ENCODE data around the gene MDK.

The MDK gene

GRCh38 chr11:46338636-46338987, 42.9 kb upstream of the MDK start:
- no peak for TF ChIP-seq CTCF (IDR thresholded peaks at IDR 0.05; ENCODE audit: low read depth, low read length, poor library complexity, severe bottlenecking)
- no peak for TF ChIP-seq EZH2phosphoT487 (IDR thresholded peaks at IDR 0.05; ENCODE audit: borderline replicate concordance, low read length)
- Histone ChIP-seq H3K9me2 (replicated peaks; ENCODE audit: control insufficient read depth, low read length) (no peaks in the 10 kb centered on the region), H3K4me1 (ENCODE audit: control insufficient read depth, low read length) (peaks cover 10% of the 10 kb centered on the region), H3K79me2 (ENCODE audit: control insufficient read depth, low read length) (no peaks in the 10 kb centered on the region), H3K4me3 (ENCODE audit: low read length) (no peak overlapping the region), H3F3A (ENCODE audit: control insufficient read depth, insufficient read depth) (peaks cover 5% of the 10 kb centered on the region; the same call in 1 of the 2 replicates), H3K9me3 (ENCODE audit: control insufficient read depth, insufficient read depth, low read length) (no peaks in the 10 kb centered on the region), H4K20me1 (ENCODE audit: control insufficient read depth, insufficient read depth, low read depth, low read length) (no peaks in the 10 kb centered on the region), H3K36me3 (ENCODE audit: control insufficient read depth, low read length) (no peaks in the 10 kb centered on the region), H3K27ac (ENCODE audit: low read depth, low read length) (no peak overlapping the region), H3K27me3 (ENCODE audit: control insufficient read depth, low read length) (peaks cover 58% of the 10 kb centered on the region), H3K4me2 (ENCODE audit: low read length) (no peak overlapping the region)

GRCh38 chr11:46338988-46339666, 42.3 kb upstream of the MDK start:
- Histone ChIP-seq H3F3A (ENCODE audit: control insufficient read depth, insufficient read depth) (peaks cover 6% of the 10 kb centered on the region; the same call in 1 of the 2 replicates), H3K9me2 (replicated peaks; ENCODE audit: control insufficient read depth, low read length) (no peaks in the 10 kb centered on the region), H3K27ac (ENCODE audit: low read depth, low read length) (no peak overlapping the region), H3K4me3 (ENCODE audit: low read length) (no peak overlapping the region), H3K4me2 (ENCODE audit: low read length) (no peak overlapping the region), H3K9me3 (ENCODE audit: control insufficient read depth, insufficient read depth, low read length) (no peaks in the 10 kb centered on the region), H3K4me1 (ENCODE audit: control insufficient read depth, low read length) (peaks cover 10% of the 10 kb centered on the region), H3K27me3 (ENCODE audit: control insufficient read depth, low read length) (peaks cover 58% of the 10 kb centered on the region), H3K79me2 (ENCODE audit: control insufficient read depth, low read length) (no peaks in the 10 kb centered on the region), H3K36me3 (ENCODE audit: control insufficient read depth, low read length) (no peaks in the 10 kb centered on the region), H4K20me1 (ENCODE audit: control insufficient read depth, insufficient read depth, low read depth, low read length) (no peaks in the 10 kb centered on the region)
- no peak for TF ChIP-seq EZH2phosphoT487 (IDR thresholded peaks at IDR 0.05; ENCODE audit: borderline replicate concordance, low read length)

- Histone ChIP-seq H4K20me1 (ENCODE audit: control insufficient read depth, insufficient read depth, low read depth, low read length) (no peaks in the 10 kb centered on the region), H3K4me2 (ENCODE audit: low read length) (no peak overlapping the region), H3F3A (ENCODE audit: control insufficient read depth, insufficient read depth) (peaks cover 7% of the 10 kb centered on the region; the same call in 1 of the 2 replicates), H3K4me3 (ENCODE audit: low read length) (no peak overlapping the region), H3K79me2 (ENCODE audit: control insufficient read depth, low read length) (no peaks in the 10 kb centered on the region), H3K36me3 (ENCODE audit: control insufficient read depth, low read length) (no peaks in the 10 kb centered on the region), H3K27ac (ENCODE audit: low read depth, low read length) (no peak overlapping the region), H3K9me2 (replicated peaks; ENCODE audit: control insufficient read depth, low read length) (no peaks in the 10 kb centered on the region), H3K4me1 (ENCODE audit: control insufficient read depth, low read length) (peaks cover 10% of the 10 kb centered on the region), H3K9me3 (ENCODE audit: control insufficient read depth, insufficient read depth, low read length) (no peaks in the 10 kb centered on the region), H3K27me3 (ENCODE audit: control insufficient read depth, low read length) (peaks cover 55% of the 10 kb centered on the region)
- TF ChIP-seq CTCF (IDR thresholded peaks at IDR 0.05; ENCODE audit: low read depth, low read length, poor library complexity, severe bottlenecking) = no peak
- TF ChIP-seq EZH2phosphoT487 (IDR thresholded peaks at IDR 0.05; ENCODE audit: borderline replicate concordance, low read length) = no peak
Observed at GRCh38 chr11:46339816-46340215, 41.7 kb upstream of the MDK start.

GRCh38 chr11:46341454-46341853, 40.0 kb upstream of the MDK start:
- no peaks in the 10 kb centered on the region for H3K9me3 ChIP-seq (ENCODE audit: control insufficient read depth, insufficient read depth, low read length)
- peaks cover 25% of the 10 kb centered on the region for H3K4me1 ChIP-seq (ENCODE audit: control insufficient read depth, low read length)
- H3K9me2 ChIP-seq (replicated peaks; ENCODE audit: control insufficient read depth, low read length) = no peaks in the 10 kb centered on the region
- H3K4me3 ChIP-seq (ENCODE audit: low read length) = no peak overlapping the region
- H3K4me2 ChIP-seq (ENCODE audit: low read length) = no peak overlapping the region
- H3F3A ChIP-seq (ENCODE audit: control insufficient read depth, insufficient read depth) = peaks cover 7% of the 10 kb centered on the region; the same call in 1 of the 2 replicates
- no peak overlapping the region for H3K27ac ChIP-seq (ENCODE audit: low read depth, low read length)
- TF ChIP-seq CTCF (IDR thresholded peaks at IDR 0.05; ENCODE audit: low read depth, low read length, poor library complexity, severe bottlenecking) = no peak
- no peak for TF ChIP-seq EZH2phosphoT487 (IDR thresholded peaks at IDR 0.05; ENCODE audit: borderline replicate concordance, low read length)
- no peaks in the 10 kb centered on the region for H3K36me3 ChIP-seq (ENCODE audit: control insufficient read depth, low read length)
- no peaks in the 10 kb centered on the region for H3K79me2 ChIP-seq (ENCODE audit: control insufficient read depth, low read length)
- H3K27me3 ChIP-seq (ENCODE audit: control insufficient read depth, low read length) = peaks cover 60% of the 10 kb centered on the region
- 0 out of 2 replicates have a peak, but pooled peaks cover under 1% of the 10 kb centered on the region for H4K20me1 ChIP-seq (ENCODE audit: control insufficient read depth, insufficient read depth, low read depth, low read length)
